Measurements from ENCODE around the gene NELFCD. TPM values are rescaled to one million over a fixed set of nuclear protein-coding genes. Genes with fewer than 3 reads are reported as not detected.
"Not testable (repeated sequence)": the region's sequence is repeated elsewhere in the genome, so short reads cannot be mapped to it uniquely, and the experiment has no call there.

The NELFCD gene
- total RNA-seq, 1 donor from 2014 or later = 43.9 TPM

- DNase-seq (ENCODE audit: low spot score) = no peak
Measured at GRCh38 chr20:59023616-59024015, 42.6 kb downstream of the NELFCD start.

- DNase-seq (ENCODE audit: low spot score) = no peak
Measured at GRCh38 chr20:59024111-59024530, 43.1 kb downstream of the NELFCD start.

GRCh38 chr20:59025086-59025485 lies 44.0 kb downstream of the NELFCD start:
- DNase-seq (ENCODE audit: low spot score) = no peak

DNA sequence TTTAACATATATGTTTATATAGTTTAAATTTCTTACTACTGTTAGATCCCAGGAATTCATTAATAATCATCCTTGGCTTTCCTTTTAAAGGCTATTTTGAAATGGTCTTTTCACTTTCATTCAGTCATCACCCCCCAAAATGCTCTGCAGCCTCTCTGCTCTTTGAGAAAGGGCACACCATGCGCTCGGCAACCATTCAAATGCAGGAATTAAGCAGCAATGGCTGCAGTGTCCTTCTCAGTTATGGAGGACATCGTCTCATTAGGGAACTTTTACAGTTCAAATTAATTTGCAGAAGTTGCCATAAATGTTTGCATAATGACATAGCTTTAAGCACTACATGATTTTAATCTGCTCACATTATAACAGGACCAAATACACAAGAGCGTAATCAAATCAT lies 44.5 kb downstream of the NELFCD start:
- DNase-seq (ENCODE audit: low spot score) = no peak

DNA sequence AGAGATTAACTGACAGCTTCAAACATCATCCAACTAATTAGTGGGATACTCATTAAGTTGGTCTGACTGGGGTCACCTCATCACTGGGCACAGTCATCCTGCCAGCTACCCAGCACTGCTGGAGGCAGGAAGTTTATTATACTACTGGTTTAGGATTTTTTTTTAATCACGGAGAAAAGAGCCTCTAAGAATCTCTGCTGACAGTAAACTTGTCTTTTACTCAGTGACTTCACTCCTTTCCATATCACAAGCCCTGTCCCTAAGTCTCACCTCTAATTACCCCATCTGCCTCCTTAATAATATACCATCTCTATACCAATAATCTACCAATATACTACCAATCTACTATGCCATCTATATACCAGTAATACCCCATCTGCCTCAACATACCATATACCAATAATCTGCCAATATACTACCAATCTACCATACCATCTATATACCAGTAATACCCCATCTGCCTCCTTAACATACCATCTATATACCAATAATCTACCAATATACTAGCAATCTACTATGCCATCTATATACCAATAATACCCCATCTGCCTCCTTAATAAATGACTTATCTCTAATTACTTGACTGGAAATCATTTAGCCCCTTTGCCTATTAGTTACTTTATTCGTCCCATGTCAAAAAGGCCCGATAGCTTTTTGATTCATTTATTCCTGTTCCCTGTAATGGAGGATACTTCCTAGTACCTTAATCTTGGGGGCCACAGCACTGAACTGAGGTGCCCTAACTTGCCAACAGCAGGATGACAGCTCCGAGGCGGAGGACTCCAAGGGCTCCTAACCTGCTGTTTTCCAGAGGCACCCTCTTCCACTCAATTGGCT lies 46.1 kb downstream of the NELFCD start:
- no peak for DNase-seq (ENCODE audit: low spot score)

- DNase-seq (ENCODE audit: low spot score) = no peak
Measured at GRCh38 chr20:59027741-59028320, 46.8 kb downstream of the NELFCD start.

GRCh38 chr20:59028812-59029211 lies 47.8 kb downstream of the NELFCD start:
- no peak for DNase-seq (ENCODE audit: low spot score)

GRCh38 chr20:59030911-59031563 lies 50.0 kb downstream of the NELFCD start:
- DNase-seq (ENCODE audit: low spot score) = no peak

- DNase-seq (ENCODE audit: low spot score) = no peak
Measured at GRCh38 chr20:59031564-59032022, 50.5 kb downstream of the NELFCD start.

DNA sequence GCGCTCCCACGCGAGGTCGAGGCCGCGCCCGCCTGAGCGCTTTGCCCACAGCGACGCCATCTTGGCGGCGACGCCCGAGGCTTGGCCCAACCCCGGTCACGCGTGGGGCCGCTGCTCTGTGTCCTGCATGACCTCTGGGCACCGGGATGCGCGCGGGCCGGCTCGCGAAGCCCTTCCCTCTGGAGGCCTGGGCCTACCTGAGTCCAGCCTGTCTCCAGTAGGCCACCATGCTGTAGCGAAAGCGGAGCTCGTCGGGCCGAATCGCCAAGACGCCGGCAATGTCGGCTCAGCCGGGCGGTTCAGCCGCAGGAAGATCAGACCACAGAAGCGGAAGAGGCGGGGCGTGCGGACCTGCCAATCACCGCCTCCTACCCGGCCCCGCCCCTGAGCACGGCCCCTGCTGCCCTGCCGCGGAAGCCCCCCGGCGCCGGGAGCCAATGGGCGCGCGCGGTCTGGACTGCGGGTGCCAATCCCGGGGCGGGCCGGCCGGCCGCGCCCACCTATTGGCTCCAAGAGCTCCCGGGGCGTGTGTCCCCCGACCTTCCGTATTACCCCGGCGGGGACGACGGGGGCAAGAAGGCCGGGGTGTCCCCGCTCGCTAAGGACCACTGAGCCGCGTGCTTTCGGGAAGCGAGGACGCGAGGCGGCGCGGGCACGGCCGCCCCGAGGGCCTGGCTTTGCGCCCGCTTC lies 51.1 kb downstream of the NELFCD start, which contains the start of gene ATP5F1E:
ATP5F1E (minus strand) TSS at position 313 of the 690 bp plus-strand sequence; CDS start at position 229, 84 bp downstream.
- peak; percentile 99 for DNase-seq (ENCODE audit: low spot score)

- DNase-seq (ENCODE audit: low spot score) = no peak
Measured at GRCh38 chr20:59032713-59033059, 51.6 kb downstream of the NELFCD start.

- no peak for DNase-seq (ENCODE audit: low spot score)
Measured at GRCh38 chr20:59033093-59033492, 52.0 kb downstream of the NELFCD start.

- no peak for DNase-seq (ENCODE audit: low spot score)
Measured at GRCh38 chr20:59033616-59034165, 52.6 kb downstream of the NELFCD start.

- DNase-seq (ENCODE audit: low spot score) = no peak
Measured at GRCh38 chr20:59035381-59035780, 54.3 kb downstream of the NELFCD start.

GRCh38 chr20:59037386-59037785 lies 56.3 kb downstream of the NELFCD start:
- DNase-seq (ENCODE audit: low spot score) = no peak

GRCh38 chr20:59039233-59039632 lies 58.2 kb downstream of the NELFCD start:
- no peak for DNase-seq (ENCODE audit: low spot score)

GRCh38 chr20:59040667-59041066 lies 59.6 kb downstream of the NELFCD start:
- no peak for DNase-seq (ENCODE audit: low spot score)

DNA sequence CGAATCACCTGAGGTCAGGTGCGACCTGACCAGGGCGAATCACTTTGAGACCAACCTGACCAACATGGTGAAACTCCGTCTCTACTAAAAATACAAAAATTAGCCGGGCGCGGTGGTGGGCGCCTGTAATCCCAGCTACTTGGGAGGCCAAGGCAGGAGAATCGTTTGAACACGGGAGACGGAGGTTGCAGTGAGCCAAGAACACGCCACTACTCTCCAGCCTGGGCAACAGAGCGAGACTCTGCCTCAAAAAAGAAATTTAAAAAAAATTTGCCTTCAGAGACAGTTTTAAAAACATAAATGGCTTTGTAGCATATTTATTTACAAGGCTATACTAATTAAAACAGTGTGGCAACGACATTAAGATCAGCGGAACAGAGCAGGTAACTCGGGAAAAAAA lies 60.4 kb downstream of the NELFCD start:
- not testable (repeated sequence) for DNase-seq (ENCODE audit: low spot score)

DNA sequence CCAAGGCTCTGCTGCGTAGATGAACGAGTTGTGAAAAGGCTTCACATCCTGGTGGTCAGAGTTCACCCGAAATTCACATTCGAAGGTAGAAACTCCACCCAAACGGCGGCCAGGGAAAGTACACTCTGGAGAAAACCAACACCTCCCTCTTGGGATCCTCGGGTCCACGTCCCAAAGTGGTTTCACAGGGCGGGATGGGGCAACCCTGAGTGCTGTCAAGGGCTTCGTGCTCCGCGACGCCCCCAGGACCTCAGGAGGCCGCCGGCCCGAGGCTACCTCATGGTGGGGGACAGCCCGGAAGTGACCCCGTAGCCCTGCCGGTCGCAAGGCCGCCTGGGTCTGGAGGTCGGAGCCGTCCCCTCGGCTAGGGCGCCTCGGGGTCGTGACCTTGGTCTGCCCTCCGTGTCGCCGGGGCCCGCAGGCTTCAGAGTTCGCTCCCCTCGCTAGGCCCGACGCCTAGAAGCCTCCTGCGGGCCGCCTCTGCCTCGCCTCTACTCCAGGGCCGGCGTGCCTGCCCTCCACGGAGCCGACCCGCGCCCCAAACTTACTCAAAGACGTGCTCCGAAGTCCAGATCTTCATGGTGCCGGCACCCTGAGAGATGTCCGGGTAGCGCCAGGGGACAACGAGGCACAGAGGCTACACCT lies 61.2 kb downstream of the NELFCD start, which contains the start of gene PRELID3B:
PRELID3B (minus strand) TSS at position 636 of the 645 bp plus-strand sequence; CDS start at position 580, 56 bp downstream.
- no peak for DNase-seq (ENCODE audit: low spot score)

GRCh38 chr20:59042796-59043631 lies 62.0 kb downstream of the NELFCD start:
- DNase-seq (ENCODE audit: low spot score) = peak; percentile 99

Measured in mesenteric fat pad (tissue), 1 donor.